Small intestine (tissue), 7 donors: ENCODE results near the gene TTC39C. TPM values are rescaled to one million over a fixed set of nuclear protein-coding genes. Genes with fewer than 3 reads are reported as not detected.

Experiments
- DNase-seq, 2 donors: peaks; one replicate each; pipeline versions ENCODE4 v3.0.0 to v3.0.0-alpha.2; 2013
- FAIRE-seq: peaks from 2 replicates; lab custom pipeline; 2012; peaks lifted over from hg19 to GRCh38; lab: Jason Lieb, UNC
- H3K27ac ChIP-seq, 3 donors: one replicate each; pipeline ENCODE4 v1.5.1; 2013; ENCODE audit warnings: low read length in 2 of 3, mild to moderate bottlenecking in 2 of 3, control low read depth in 1 of 3, inconsistent platforms in 1 of 3, low read depth in 1 of 3, moderate library complexity in 1 of 3
- H3K27me3 ChIP-seq, 3 donors: one replicate each; pipeline ENCODE4 v1.6.1; 2013; ENCODE audit warnings: low read length in 3 of 3, inconsistent platforms in 1 of 3; ENCODE audit not compliant: control insufficient read depth in 3 of 3, insufficient read depth in 3 of 3
- H3K36me3 ChIP-seq, 3 donors: one replicate each; pipeline ENCODE4 v1.6.1; 2013; ENCODE audit warnings: low read length in 3 of 3, inconsistent platforms in 1 of 3, low read depth in 1 of 3, mild to moderate bottlenecking in 1 of 3, moderate library complexity in 1 of 3; ENCODE audit not compliant: control insufficient read depth in 3 of 3, insufficient read depth in 2 of 3
- H3K4me1 ChIP-seq, 3 donors: one replicate each; pipeline ENCODE4 v1.6.1; 2013; ENCODE audit warnings: low read length in 2 of 3, inconsistent platforms in 1 of 3, low read depth in 1 of 3, mild to moderate bottlenecking in 1 of 3, moderate library complexity in 1 of 3; ENCODE audit not compliant: control insufficient read depth in 3 of 3, insufficient read depth in 2 of 3
- H3K4me3 ChIP-seq, 3 donors: one replicate each; pipeline ENCODE4 v1.5.1; 2013; ENCODE audit warnings: low read length in 3 of 3, control low read depth in 1 of 3, inconsistent platforms in 1 of 3, low read depth in 1 of 3, mild to moderate bottlenecking in 1 of 3, moderate library complexity in 1 of 3
- H3K9me3 ChIP-seq, 2 donors: one replicate each; pipeline ENCODE4 v1.6.1; 2013; ENCODE audit warnings: low read depth in 1 of 2, low read length in 1 of 2; ENCODE audit not compliant: control insufficient read depth in 2 of 2, insufficient read depth in 1 of 2
- WGBS, 3 donors: extraction: QIAGEN DNeasy Blood & Tissue Kit; methylation state at CpG; one replicate each; pipeline ENCODE4 v1.1.7; 2013; 5-methylcytosine and 5-hydroxymethylcytosine counted together
- polyA plus RNA-seq, 4 donors: library from polyadenylated mRNA; stranded (reverse) in 3 of 4; unstranded in 1 of 4; fragments of 200-250 nt in 3 of 4; fragments of 120-200 nt in 1 of 4; gene quantifications; one replicate each; pipeline versions ENCODE4 v1.2.1 to v1.2.3, GENCODE V29; 2013
- donor health status: healthy with polysubstance abuse.
- donor health status: control.
- donor health status: control.
- donor health status: Bipolar disorder and iron deficiency.
- donor health status: healthy.

The TTC39C gene
- polyA plus RNA-seq, 4 donors: 4.9 to 10.3 (median 8.1) TPM

- H3K4me3 ChIP-seq: no peak overlapping the region
- no peak overlapping the region for H3K27ac ChIP-seq
- peaks cover 0 to 7% (median 0%) of the 10 kb centered on the region in 3 donors for H3K4me1 ChIP-seq
- 47 to 59% (median 53%) methylated on average over 8 of the region's 8 CpGs for WGBS, 3 donors
- H3K27me3 ChIP-seq: no peaks in the 10 kb centered on the region
- FAIRE-seq (no peak), DNase-seq (peak; percentile 86 to 87)
- H3K9me3 ChIP-seq: no peaks in the 10 kb centered on the region
- peaks cover 0 to 11% (median 0%) of the 10 kb centered on the region in 3 donors for H3K36me3 ChIP-seq
Observed at GRCh38 chr18:24118750-24119577, 104.4 kb downstream of the TTC39C start.

- Histone ChIP-seq H3K36me3 (peaks cover 0 to 9% (median 0%) of the 10 kb centered on the region in 3 donors), H3K27me3 (no peaks in the 10 kb centered on the region), H3K27ac (no peak overlapping the region), H3K4me3 (no peak overlapping the region), H3K9me3 (no peaks in the 10 kb centered on the region), H3K4me1 (no peaks in the 10 kb centered on the region)
- DNase-seq: no peak
- no peak for FAIRE-seq
- 94 to 98% (median 96%) methylated on average over 4 of the region's 4 CpGs for WGBS, 3 donors
Observed at GRCh38 chr18:24120676-24121075, 106.1 kb downstream of the TTC39C start.

- no peaks in the 10 kb centered on the region for H3K4me1 ChIP-seq
- no peaks in the 10 kb centered on the region for H3K27me3 ChIP-seq
- no peaks in the 10 kb centered on the region for H3K9me3 ChIP-seq
- H3K4me3 ChIP-seq: no peak overlapping the region
- no peak for FAIRE-seq
- DNase-seq: no peak
- H3K27ac ChIP-seq: no peak overlapping the region
- H3K36me3 ChIP-seq: peaks cover 0 to 12% (median 0%) of the 10 kb centered on the region in 3 donors
- 91 to 98% (median 93%) methylated on average over 2 of the region's 2 CpGs for whole genome bisulfite sequencing, 3 donors
Observed at GRCh38 chr18:24121625-24122024, 107.1 kb downstream of the TTC39C start.

- WGBS, 3 donors: 54 to 70% (median 64%) methylated on average over 3 of the region's 3 CpGs
- peaks cover 2 to 12% (median 3%) of the 10 kb centered on the region in 3 donors for H3K36me3 ChIP-seq
Observed at GRCh38 chr18:24126155-24126961, 111.8 kb downstream of the TTC39C start.

GRCh38 chr18:24127735-24128134 is 113.2 kb downstream of the TTC39C start:
- Histone ChIP-seq H3K27ac (no peak overlapping the region), H3K4me1 (no peaks in the 10 kb centered on the region), H3K9me3 (no peaks in the 10 kb centered on the region), H3K4me3 (no peak overlapping the region), H3K36me3 (peaks cover 3 to 12% (median 3%) of the 10 kb centered on the region in 3 donors), H3K27me3 (no peaks in the 10 kb centered on the region)
- no peak for FAIRE-seq
- WGBS, 3 donors: 59 to 79% (median 68%) methylated on average over 3 of the region's 3 CpGs
- DNase-seq: peak in 1 of 2 donors; percentile 12

More at GRCh38 chr18:24126155-24126961, 111.8 kb downstream of the TTC39C start:
- FAIRE-seq (no peak), DNase-seq (no peak)
- Histone ChIP-seq H3K27ac (no peak overlapping the region), H3K4me3 (no peak overlapping the region), H3K27me3 (no peaks in the 10 kb centered on the region), H3K9me3 (no peaks in the 10 kb centered on the region), H3K4me1 (no peaks in the 10 kb centered on the region)

GRCh38 chr18:24128700-24129099 is 114.1 kb downstream of the TTC39C start:
- Histone ChIP-seq H3K9me3 (no peaks in the 10 kb centered on the region), H3K36me3 (peaks cover 3 to 12% (median 3%) of the 10 kb centered on the region in 3 donors), H3K4me1 (no peaks in the 10 kb centered on the region), H3K27ac (no peak overlapping the region), H3K4me3 (no peak overlapping the region), H3K27me3 (no peaks in the 10 kb centered on the region)
- DNase-seq (no peak), FAIRE-seq (no peak)
- WGBS, 3 donors: 96 to 98% (median 96%) methylated on average over 4 of the region's 4 CpGs

GRCh38 chr18:24130494-24130893 is 115.9 kb downstream of the TTC39C start:
- Histone ChIP-seq H3K4me1 (no peaks in the 10 kb centered on the region), H3K27me3 (no peaks in the 10 kb centered on the region), H3K36me3 (peaks cover 3 to 12% (median 3%) of the 10 kb centered on the region in 3 donors), H3K4me3 (no peak overlapping the region), H3K27ac (no peak overlapping the region), H3K9me3 (no peaks in the 10 kb centered on the region)
- WGBS, 3 donors: 35 to 81% (median 53%) methylated on average over 2 of the region's 2 CpGs
- FAIRE-seq (no peak), DNase-seq (peak; percentile 19 to 66)

- 72 to 90% (median 80%) methylated on average over 3 of the region's 3 CpGs for WGBS, 3 donors
- Histone ChIP-seq H3K4me3 (no peak overlapping the region), H3K9me3 (peaks cover 0 to 4% of the 10 kb centered on the region in 2 donors), H3K27ac (no peak overlapping the region), H3K4me1 (no peaks in the 10 kb centered on the region), H3K27me3 (peaks cover 0 to 5% (median 0%) of the 10 kb centered on the region in 3 donors), H3K36me3 (peaks cover 0 to 2% (median 2%) of the 10 kb centered on the region in 3 donors)
- DNase-seq: no peak
- FAIRE-seq: no peak
Observed at GRCh38 chr18:24136967-24137373, 122.4 kb downstream of the TTC39C start.
